Measurements from ENCODE around the gene SUCLA2.

The SUCLA2 gene

DNA sequence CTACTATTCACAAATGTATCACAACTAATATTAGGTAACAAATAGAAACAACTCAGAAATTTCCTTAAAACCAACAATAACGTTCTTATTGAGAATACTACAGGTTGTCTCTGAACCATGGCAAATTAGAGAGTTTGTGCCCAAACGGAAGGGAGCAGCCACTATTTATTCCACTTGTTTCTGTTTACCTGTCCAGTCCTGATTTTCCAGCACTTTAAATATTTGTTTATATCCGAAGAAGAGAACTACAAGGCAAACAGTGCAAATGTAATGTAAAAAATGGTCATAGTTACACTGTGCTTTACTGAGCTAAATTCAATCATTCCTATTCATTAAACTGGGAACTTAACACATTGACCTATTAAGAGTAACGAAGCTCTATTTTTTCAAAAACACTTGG, 9.2 kb downstream of the SUCLA2 start:
- H3K4me3 ChIP-seq (ENCODE audit: low read depth, low read length): no peak overlapping the region
- no peak for DNase-seq (ENCODE audit: low read depth)
- TF ChIP-seq, protein P1, sequence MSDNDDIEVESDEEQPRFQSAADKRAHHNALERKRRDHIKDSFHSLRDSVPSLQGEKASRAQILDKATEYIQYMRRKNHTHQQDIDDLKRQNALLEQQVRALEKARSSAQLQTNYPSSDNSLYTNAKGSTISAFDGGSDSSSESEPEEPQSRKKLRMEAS (IDR thresholded peaks at IDR 0.05; ENCODE audit: low read depth, low read length): no peak
- TF ChIP-seq MYC (IDR thresholded peaks at IDR 0.05; ENCODE audit: low read depth, low read length) (no peak), POLR2A (IDR thresholded peaks at IDR 0.05; ENCODE audit: extremely low read depth, insufficient read length) (no peak)
- TF ChIP-seq, protein P2, sequence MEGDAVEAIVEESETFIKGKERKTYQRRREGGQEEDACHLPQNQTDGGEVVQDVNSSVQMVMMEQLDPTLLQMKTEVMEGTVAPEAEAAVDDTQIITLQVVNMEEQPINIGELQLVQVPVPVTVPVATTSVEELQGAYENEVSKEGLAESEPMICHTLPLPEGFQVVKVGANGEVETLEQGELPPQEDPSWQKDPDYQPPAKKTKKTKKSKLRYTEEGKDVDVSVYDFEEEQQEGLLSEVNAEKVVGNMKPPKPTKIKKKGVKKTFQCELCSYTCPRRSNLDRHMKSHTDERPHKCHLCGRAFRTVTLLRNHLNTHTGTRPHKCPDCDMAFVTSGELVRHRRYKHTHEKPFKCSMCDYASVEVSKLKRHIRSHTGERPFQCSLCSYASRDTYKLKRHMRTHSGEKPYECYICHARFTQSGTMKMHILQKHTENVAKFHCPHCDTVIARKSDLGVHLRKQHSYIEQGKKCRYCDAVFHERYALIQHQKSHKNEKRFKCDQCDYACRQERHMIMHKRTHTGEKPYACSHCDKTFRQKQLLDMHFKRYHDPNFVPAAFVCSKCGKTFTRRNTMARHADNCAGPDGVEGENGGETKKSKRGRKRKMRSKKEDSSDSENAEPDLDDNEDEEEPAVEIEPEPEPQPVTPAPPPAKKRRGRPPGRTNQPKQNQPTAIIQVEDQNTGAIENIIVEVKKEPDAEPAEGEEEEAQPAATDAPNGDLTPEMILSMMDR (IDR thresholded peaks at IDR 0.05; ENCODE audit: low read depth, low read length): no peak

DNA sequence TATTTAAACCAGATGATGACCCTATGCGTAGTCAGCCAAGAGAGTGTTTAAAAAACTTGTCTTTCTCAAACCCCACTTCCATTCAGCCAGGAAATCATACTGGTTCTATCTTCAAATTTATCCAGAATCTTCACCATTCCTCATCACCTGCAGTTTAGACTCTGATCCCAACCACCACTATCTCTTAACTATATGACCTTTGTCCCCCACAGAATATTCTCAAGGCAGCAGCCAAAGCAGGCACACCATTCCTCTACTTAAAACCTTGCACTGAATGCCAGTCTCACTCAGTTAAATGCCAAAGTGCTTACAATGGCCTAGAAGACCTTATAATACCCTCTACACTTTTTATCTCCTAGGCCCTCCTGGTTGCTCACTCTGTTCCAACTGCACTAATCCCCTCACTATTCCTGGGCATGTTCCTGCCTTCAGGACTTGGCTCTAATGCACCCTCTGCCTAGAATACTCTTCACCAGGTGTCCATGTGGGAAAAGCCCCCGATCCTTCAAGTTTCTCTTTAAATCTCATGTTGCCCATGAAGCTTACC, 10.1 kb downstream of the SUCLA2 start:
- TF ChIP-seq, protein P2 (IDR thresholded peaks at IDR 0.05; ENCODE audit: low read depth, low read length): no peak
- TF ChIP-seq MYC (IDR thresholded peaks at IDR 0.05; ENCODE audit: low read depth, low read length) (no peak), POLR2A (IDR thresholded peaks at IDR 0.05; ENCODE audit: extremely low read depth, insufficient read length) (no peak)
- TF ChIP-seq, protein P1 (IDR thresholded peaks at IDR 0.05; ENCODE audit: low read depth, low read length): no peak
- DNase-seq (ENCODE audit: low read depth): no peak
- no peak overlapping the region for H3K4me3 ChIP-seq (ENCODE audit: low read depth, low read length)

DNA sequence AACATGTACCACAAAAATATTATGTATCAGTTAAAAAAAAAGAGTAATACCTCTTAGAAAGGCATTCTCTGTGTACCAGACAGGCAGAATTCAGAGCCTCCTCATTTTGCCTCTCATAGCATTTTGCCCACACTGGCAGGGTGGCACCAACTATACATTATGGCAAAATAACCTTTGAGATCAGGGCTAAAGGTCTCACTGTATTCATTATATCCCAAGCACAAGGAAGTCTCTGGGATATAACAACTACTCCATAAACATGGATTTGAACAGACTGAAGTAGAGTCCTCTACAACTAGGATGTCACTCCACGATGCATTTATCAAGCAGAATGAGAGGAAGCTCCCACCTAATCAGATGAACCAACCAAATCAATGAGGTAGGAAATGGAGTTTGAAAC, 10.6 kb downstream of the SUCLA2 start:
- no peak for TF ChIP-seq MYC (IDR thresholded peaks at IDR 0.05; ENCODE audit: low read depth, low read length)
- TF ChIP-seq, protein P2 (IDR thresholded peaks at IDR 0.05; ENCODE audit: low read depth, low read length): no peak
- TF ChIP-seq POLR2A (IDR thresholded peaks at IDR 0.05; ENCODE audit: extremely low read depth, insufficient read length): no peak
- TF ChIP-seq, protein P1 (IDR thresholded peaks at IDR 0.05; ENCODE audit: low read depth, low read length): no peak
- no peak overlapping the region for H3K4me3 ChIP-seq (ENCODE audit: low read depth, low read length)
- DNase-seq (ENCODE audit: low read depth): no peak

DNA sequence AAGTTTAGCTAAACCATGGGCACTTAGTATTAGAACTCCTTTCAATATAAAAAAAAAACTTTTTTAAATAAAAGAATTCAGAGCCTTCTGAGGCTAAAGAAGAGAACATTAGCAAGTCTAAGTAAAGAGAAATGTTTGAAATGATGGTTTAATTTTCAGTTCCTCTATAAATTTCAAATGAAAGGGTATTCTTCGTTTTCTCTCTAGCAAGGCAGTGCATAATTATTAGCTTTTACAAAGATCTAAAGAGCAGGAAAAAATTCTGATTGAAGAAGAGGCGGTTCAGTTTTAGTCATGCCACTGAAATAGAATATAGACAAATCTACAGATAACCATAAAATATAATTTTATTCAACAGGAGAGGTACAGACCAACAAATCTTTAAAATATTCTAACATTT, 18.0 kb downstream of the SUCLA2 start:
- no peak overlapping the region for H3K4me3 ChIP-seq (ENCODE audit: low read depth, low read length)
- TF ChIP-seq, protein P2 (IDR thresholded peaks at IDR 0.05; ENCODE audit: low read depth, low read length): no peak
- TF ChIP-seq MYC (IDR thresholded peaks at IDR 0.05; ENCODE audit: low read depth, low read length) (no peak), POLR2A (IDR thresholded peaks at IDR 0.05; ENCODE audit: extremely low read depth, insufficient read length) (no peak)
- TF ChIP-seq, protein P1 (IDR thresholded peaks at IDR 0.05; ENCODE audit: low read depth, low read length): no peak
- DNase-seq (ENCODE audit: low read depth): no peak

DNA sequence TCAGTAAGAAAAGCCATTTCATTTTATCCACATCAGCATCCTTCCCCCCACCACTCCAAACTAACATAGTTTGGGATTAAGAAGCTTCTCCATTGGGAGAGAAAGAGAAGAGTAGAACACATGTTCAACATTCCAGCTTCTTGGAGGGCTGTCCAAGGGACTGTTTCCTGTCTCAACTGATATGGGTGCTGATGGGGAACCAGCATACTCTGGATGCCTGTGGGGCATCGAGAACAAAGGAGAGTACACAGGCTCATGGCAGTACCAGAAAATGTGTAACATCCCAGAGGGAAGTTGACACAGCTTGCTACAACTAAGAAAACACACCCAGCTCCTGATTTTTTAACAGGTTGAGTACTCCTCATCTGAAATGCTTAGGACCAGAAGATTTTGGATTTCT, 24.7 kb downstream of the SUCLA2 start:
- TF ChIP-seq POLR2A (IDR thresholded peaks at IDR 0.05; ENCODE audit: extremely low read depth, insufficient read length) (no peak), MYC (IDR thresholded peaks at IDR 0.05; ENCODE audit: low read depth, low read length) (no peak)
- TF ChIP-seq, protein P2 (IDR thresholded peaks at IDR 0.05; ENCODE audit: low read depth, low read length): no peak
- TF ChIP-seq, protein P1 (IDR thresholded peaks at IDR 0.05; ENCODE audit: low read depth, low read length): no peak
- no peak overlapping the region for H3K4me3 ChIP-seq (ENCODE audit: low read depth, low read length)
- no peak for DNase-seq (ENCODE audit: low read depth)

Measured in NB4 (cell line).